Adrenal gland (tissue), 12 donors: ENCODE results near the gene FRY. TPM values are rescaled to one million over a fixed set of nuclear protein-coding genes. Genes with fewer than 3 reads are reported as not detected.

Experiments used
- DNase-seq, 7 donors: peaks; one replicate each; pipeline ENCODE4 v3.0.0-alpha.2; 2019 to 2020
- H3K27ac ChIP-seq, 5 donors: fragments of 200-600 bp; sonication (generic) in 4 of 5; 1 replicate in 3 of 5; 2 replicates in 2 of 5; pipeline versions ENCODE4 v1.5.1 to v1.8.0; 2016 to 2020; ENCODE audit warnings: mild to moderate bottlenecking in 1 of 5
- H3K27me3 ChIP-seq: fragments of 200-600 bp; 2 replicates; pipeline ENCODE4 v1.8.0; 2021
- H3K36me3 ChIP-seq, 2 donors: fragments of 200-600 bp; replicated peaks in 1 of 2; 1 replicate in 1 of 2; 2 replicates in 1 of 2; pipeline versions ENCODE4 v1.5.1 to v1.8.0; 2018 to 2022
- H3K4me1 ChIP-seq, 2 donors: fragments of 200-600 bp; replicated peaks in 1 of 2; 1 replicate in 1 of 2; 2 replicates in 1 of 2; pipeline versions ENCODE4 v1.5.1 to v1.8.0; 2018 to 2021
- H3K4me3 ChIP-seq, 4 donors: fragments of 200-600 bp; sonication (generic) in 3 of 4; one replicate each; pipeline ENCODE4 v1.5.1; 2016 to 2018
- H3K9me3 ChIP-seq, 3 donors: fragments of 200-600 bp; sonication (generic) in 1 of 3; replicated peaks in 1 of 3; 1 replicate in 2 of 3; 2 replicates in 1 of 3; pipeline versions ENCODE4 v1.5.1 to v1.8.0; 2016 to 2021
- CTCF ChIP-seq, 6 experiments: fragments of 450-650 bp in 4 of 6; fragments of 200-600 bp in 2 of 6; sonication (generic) in 1 of 6; IDR thresholded peaks; 1 replicate in 5 of 6; 2 replicates in 1 of 6; pipeline versions ENCODE4 v1.5.1 to v1.8.0; 2016 to 2021; ENCODE audit warnings: antibody characterized with exemption in 6 of 6, mild to moderate bottlenecking in 2 of 6, moderate library complexity in 1 of 6
- POLR2A ChIP-seq, 2 donors: fragments of 450-650 bp; IDR thresholded peaks; one replicate each; pipeline ENCODE4 v1.6.1; 2017; ENCODE audit warnings: antibody characterized with exemption in 2 of 2, mild to moderate bottlenecking in 2 of 2, moderate library complexity in 1 of 2
- WGBS, 4 donors: extraction: QIAGEN DNeasy Blood & Tissue Kit in 2 of 4; methylation state at CpG; one replicate each; pipeline versions ENCODE4 v1.1.5 to v1.1.7; 2013 to 2017; 5-methylcytosine and 5-hydroxymethylcytosine counted together
- intact Hi-C, 2 donors: fragments of 100-400 bp; cut with DNase I; formaldehyde crosslinking; loops; one replicate each; pipeline versions ENCODE4 v1.14.1 to v1.15.0; 2022 to 2023
- polyA plus RNA-seq, 3 donors: library from polyadenylated mRNA; stranded (reverse); fragments of 200-250 nt in 2 of 3; fragments of 350-450 nt in 1 of 3; fragmentation: Illumina TruSeq in 1 of 3; extraction: RNeasy Lipid Tissue Mini Kit (QIAGEN cat#74804) in 1 of 3; gene quantifications; one replicate each; pipeline ENCODE4 v1.2.3, GENCODE V29; 2013 to 2014
- total RNA-seq, 9 donors: library from RNA; depleted of rRNA in 4 of 9; stranded (reverse); fragments of >200 nt in 4 of 9; fragments of 120-200 nt in 1 of 9; fragmentation: NEBNext Ultra II Directional in 1 of 9; extraction: Animal tissue kit (Norgen Biotek cat#: 25700) in 1 of 9; gene quantifications; one replicate each; pipeline versions ENCODE4 v1.1.0 to v1.2.4, GENCODE V29; 2013 to 2023
- donor health status: healthy with polysubstance abuse.
- donor health status: Bipolar disorder and iron deficiency.
- donor health status: DM: yes; HTN: yes; CAD: no.
- donor health status: DM: no; HTN: no; CAD: no.
- donor health status: DM: no; HTN: no; CAD: no.
- donor health status: DM: yes; HTN: yes; CAD: no.

Gene FRY
- total and polyA plus RNA-seq, 12 donors: 1.5 to 17.2 (median 7.3) TPM

- 32 to 43% (median 35%) methylated on average over 10 of the region's 10 CpGs for WGBS, 4 donors
Observed at GRCh38 chr13:32309312-32310133, 277.9 kb downstream of the FRY start.

GRCh38 chr13:32310134-32310706 is 278.6 kb downstream of the FRY start:
- peak overlapping the region in 1 of 4 donors; percentile 2 for H3K4me3 ChIP-seq
- H3K27me3 ChIP-seq: no peaks in the 10 kb centered on the region
- no peak overlapping the region for H3K27ac ChIP-seq
- DNase-seq: peak in 1 of 7 donors; percentile 20
- 31 to 40% (median 38%) methylated on average over 11 to 12 of the region's 12 CpGs for WGBS, 4 donors
- no peaks in the 10 kb centered on the region for H3K36me3 ChIP-seq
- peak; percentile 57 to 82 (median 70) for TF ChIP-seq CTCF (IDR thresholded peaks at IDR 0.05)
- TF ChIP-seq POLR2A (IDR thresholded peaks at IDR 0.05): no peak
- H3K4me1 ChIP-seq: no peaks in the 10 kb centered on the region
- H3K9me3 ChIP-seq: no peaks in the 10 kb centered on the region
- intact Hi-C loops: loop anchor here (5.0 to 10.0 kb wide), 3 partner anchors 293 to 395 kb away; no protein-coding TSS in a partner anchor

More at GRCh38 chr13:32309312-32310133, 277.9 kb downstream of the FRY start:
- Histone ChIP-seq H3K36me3 (no peaks in the 10 kb centered on the region), H3K27me3 (no peaks in the 10 kb centered on the region), H3K4me1 (no peaks in the 10 kb centered on the region), H3K4me3 (peak overlapping the region in 1 of 4 donors; percentile 2), H3K27ac (no peak overlapping the region), H3K9me3 (no peaks in the 10 kb centered on the region)
- TF ChIP-seq CTCF (IDR thresholded peaks at IDR 0.05) (no peak), POLR2A (IDR thresholded peaks at IDR 0.05) (no peak)
- intact Hi-C loops: loop anchor here (5.0 to 10.0 kb wide), 3 partner anchors 292 to 395 kb away; no protein-coding TSS in a partner anchor
- peak in 1 of 7 donors; percentile 3 for DNase-seq

GRCh38 chr13:32311188-32311897 is 279.8 kb downstream of the FRY start:
- no peaks in the 10 kb centered on the region for H3K4me1 ChIP-seq
- no peak for DNase-seq
- no peaks in the 10 kb centered on the region for H3K36me3 ChIP-seq
- TF ChIP-seq CTCF (IDR thresholded peaks at IDR 0.05): no peak
- no peak for TF ChIP-seq POLR2A (IDR thresholded peaks at IDR 0.05)
- WGBS, 4 donors: 82 to 92% (median 86%) methylated on average over 24 to 36 of the region's 36 CpGs
- no peaks in the 10 kb centered on the region for H3K27me3 ChIP-seq
- no peaks in the 10 kb centered on the region for H3K9me3 ChIP-seq
- intact Hi-C loops: loop anchor here (5.0 to 10.0 kb wide), 3 partner anchors 294 to 397 kb away; no protein-coding TSS in a partner anchor
- H3K4me3 ChIP-seq: no peak overlapping the region
- no peak overlapping the region for H3K27ac ChIP-seq
